CD4-positive, alpha-beta T cell (primary cell): Measurements from ENCODE around the gene GPAT2. TPM values are rescaled to one million over a fixed set of nuclear protein-coding genes. Genes with fewer than 3 reads are reported as not detected.
"Not testable (repeated sequence)": the region's sequence is repeated elsewhere in the genome, so short reads cannot be mapped to it uniquely, and the experiment has no call there.

Experiments
- ATAC-seq: fragments of 200-7000 bp; cut with Tn5 transposase; one replicate; pipeline ENCODE4 v1.10.0; 2022; ENCODE audit warnings: mild to moderate bottlenecking; ENCODE audit not compliant: poor library complexity
- CTCF ChIA-PET: fragments of 350-600 bp; sonication (Branson Sonifier 250); formaldehyde crosslinking; loops from one replicate; lab custom pipeline; 2021; ENCODE audit warnings: antibody characterized with exemption, inconsistent platforms; lab: Charles Lee
- POLR2A ChIA-PET: fragments of 350-600 bp; sonication (Branson Sonifier 250); formaldehyde crosslinking; loops from one replicate; lab custom pipeline; 2021; ENCODE audit warnings: antibody characterized with exemption, inconsistent platforms; lab: Charles Lee
- DNase-seq, 14 experiments: peaks; one replicate each; pipeline ENCODE4 v3.0.0-alpha.2; 2013 to 2020; ENCODE audit warnings: mixed read lengths in 2 of 14
- H3K27ac ChIP-seq, 2 donors: one replicate each; pipeline versions ENCODE4 v1.5.1 to v1.7.0; 2013; ENCODE audit warnings: low read length in 2 of 2, low read depth in 1 of 2, mild to moderate bottlenecking in 1 of 2
- H3K27me3 ChIP-seq, 2 experiments: 1 replicate in 1 of 2; 2 replicates in 1 of 2; pipeline versions ENCODE4 v1.6.1 to v1.7.0; 2013; ENCODE audit warnings: low read length in 2 of 2, control low read depth in 1 of 2, mild to moderate bottlenecking in 1 of 2, moderate library complexity in 1 of 2; ENCODE audit not compliant: insufficient read depth in 2 of 2, control insufficient read depth in 1 of 2
- H3K36me3 ChIP-seq: one replicate; pipeline ENCODE4 v1.6.1; 2013; ENCODE audit warnings: low read length, control low read depth; ENCODE audit not compliant: insufficient read depth
- H3K4me1 ChIP-seq: one replicate; pipeline ENCODE4 v1.6.1; 2013; ENCODE audit warnings: low read length, control low read depth; ENCODE audit not compliant: insufficient read depth
- H3K4me3 ChIP-seq: one replicate; pipeline ENCODE4 v1.5.1; 2013; ENCODE audit warnings: mild to moderate bottlenecking, low read length, moderate library complexity
- H3K9me3 ChIP-seq, 2 experiments: 1 replicate in 1 of 2; 2 replicates in 1 of 2; pipeline versions ENCODE4 v1.6.1 to v1.7.0; 2013; ENCODE audit warnings: low read length in 2 of 2, mild to moderate bottlenecking in 2 of 2, control low read depth in 1 of 2, moderate library complexity in 1 of 2; ENCODE audit not compliant: control insufficient read depth in 1 of 2, insufficient read depth in 1 of 2
- H3K27ac Mint-ChIP-seq: one replicate; pipeline ENCODE4 v1.8.0; 2020; ENCODE audit warnings: mixed read lengths
- H3K27me3 Mint-ChIP-seq: one replicate; pipeline ENCODE4 v1.8.0; 2021; ENCODE audit warnings: mixed read lengths
- H3K36me3 Mint-ChIP-seq: one replicate; pipeline ENCODE4 v1.8.0; 2021; ENCODE audit warnings: low read depth, mixed read lengths
- H3K4me1 Mint-ChIP-seq: one replicate; pipeline ENCODE4 v1.8.0; 2021; ENCODE audit warnings: low read depth, mixed read lengths
- H3K4me3 Mint-ChIP-seq: one replicate; pipeline ENCODE4 v1.8.0; 2020; ENCODE audit warnings: mild to moderate bottlenecking, mixed read lengths
- H3K9me3 Mint-ChIP-seq: one replicate; pipeline ENCODE4 v1.8.0; 2020; ENCODE audit warnings: mixed read lengths
- CTCF ChIP-seq: fragments of 200-600 bp; IDR thresholded peaks from one replicate; pipeline ENCODE4 v1.8.0; 2022; ENCODE audit warnings: antibody characterized with exemption, mild to moderate bottlenecking
- intact Hi-C, 2 experiments: fragments of 100-400 bp; cut with DNase I in 1 of 2; cut with micrococcal nuclease in 1 of 2; formaldehyde crosslinking; loops; one replicate each; pipeline versions ENCODE4 v1.15.1 to v1.9.0; 2023 to 2025; cut with DNase I, micrococcal nuclease
- total RNA-seq, 174 experiments: library from RNA in 2 of 174; stranded (reverse) in 2 of 174; gene quantifications; one replicate each; pipeline ENCODE4 v1.2.3 and lab custom pipeline; 2021 to 2026

The GPAT2 gene
- total RNA-seq, 2 experiments from 2014 or later: 1.3 to 2.0 TPM

GRCh38 chr2:96022701-96023447 lies 11.8 kb downstream of the GPAT2 start:
- H3K27ac ChIP-seq, H3K4me1 ChIP-seq, H3K4me1 Mint-ChIP-seq, H3K9me3 ChIP-seq, H3K4me3 Mint-ChIP-seq, H3K27ac Mint-ChIP-seq, H3K36me3 ChIP-seq, H3K9me3 Mint-ChIP-seq, H3K36me3 Mint-ChIP-seq, H3K27me3 Mint-ChIP-seq, H3K27me3 ChIP-seq, H3K4me3 ChIP-seq: not testable (repeated sequence)
- DNase-seq (peak; percentile 48 to 85 (median 66)), ATAC-seq (peak; percentile 91)
- ChIA-PET POLR2A (interaction anchor here (1.1 kb wide), 1 partner anchor 94 kb away, joined by 3 read pairs; the partner anchor contains the start of gene ADRA2B), CTCF (interaction anchor here (0.6 to 1.7 kb wide), 5 partner anchors 11 to 182 kb away, joined by 3 to 10 read pairs (median 4); partner anchors contain the start of gene ASTL)
- intact Hi-C loops: loop anchor here (10.0 kb wide), 3 partner anchors 92 to 482 kb away; partner anchors contain the start of genes ADRA2B (in 2 of the 2) and NEURL3 (in 1 of the 2)
- TF ChIP-seq CTCF: peak; percentile 74

GRCh38 chr2:96022126-96022525 lies 12.6 kb downstream of the GPAT2 start:
- not testable (repeated sequence) for H3K27me3 Mint-ChIP-seq, H3K4me1 ChIP-seq, H3K36me3 ChIP-seq, H3K27ac ChIP-seq, H3K9me3 Mint-ChIP-seq, ATAC-seq, H3K9me3 ChIP-seq, H3K4me3 Mint-ChIP-seq, H3K4me3 ChIP-seq, H3K36me3 Mint-ChIP-seq, H3K27me3 ChIP-seq, H3K27ac Mint-ChIP-seq, DNase-seq, H3K4me1 Mint-ChIP-seq
- CTCF ChIA-PET: interaction anchor here (0.6 to 1.7 kb wide), 5 partner anchors 10 to 183 kb away, joined by 3 to 10 read pairs (median 4); partner anchors contain the start of gene ASTL
- intact Hi-C loops: loop anchor here (10.0 kb wide), 3 partner anchors 93 to 483 kb away; partner anchors contain the start of genes ADRA2B (in 2 of the 2) and NEURL3 (in 1 of the 2)
- POLR2A ChIA-PET: interaction anchor here (1.1 kb wide), 1 partner anchor 95 kb away, joined by 3 read pairs; the partner anchor contains the start of gene ADRA2B

GRCh38 chr2:96021142-96021541 lies 13.6 kb downstream of the GPAT2 start:
- H3K27me3 Mint-ChIP-seq, DNase-seq, H3K27ac ChIP-seq, H3K9me3 Mint-ChIP-seq, H3K4me1 ChIP-seq, CTCF ChIA-PET, H3K36me3 ChIP-seq, H3K4me3 Mint-ChIP-seq, H3K27ac Mint-ChIP-seq, H3K9me3 ChIP-seq, ATAC-seq, H3K4me3 ChIP-seq, H3K36me3 Mint-ChIP-seq, H3K4me1 Mint-ChIP-seq, H3K27me3 ChIP-seq, POLR2A ChIA-PET: not testable (repeated sequence)
- intact Hi-C loops: loop anchor here (10.0 kb wide), 3 partner anchors 94 to 484 kb away; partner anchors contain the start of genes ADRA2B (in 2 of the 2) and NEURL3 (in 1 of the 2)

- DNase-seq, H3K36me3 ChIP-seq, H3K27me3 Mint-ChIP-seq, H3K9me3 ChIP-seq, CTCF ChIA-PET, H3K4me3 ChIP-seq, H3K4me3 Mint-ChIP-seq, H3K27ac ChIP-seq, H3K27ac Mint-ChIP-seq, H3K4me1 ChIP-seq, H3K4me1 Mint-ChIP-seq, ATAC-seq, H3K27me3 ChIP-seq, H3K9me3 Mint-ChIP-seq, H3K36me3 Mint-ChIP-seq, POLR2A ChIA-PET: not testable (repeated sequence)
- intact Hi-C loops: loop anchor here (10.0 kb wide), 3 partner anchors 95 to 485 kb away; partner anchors contain the start of genes ADRA2B (in 2 of the 2) and NEURL3 (in 1 of the 2)
Measured at GRCh38 chr2:96019909-96020590, 14.7 kb downstream of the GPAT2 start.

GRCh38 chr2:96016321-96016720 lies 18.4 kb downstream of the GPAT2 start:
- H3K27me3 Mint-ChIP-seq, H3K4me3 ChIP-seq, H3K36me3 Mint-ChIP-seq, intact Hi-C loops, POLR2A ChIA-PET, H3K4me1 Mint-ChIP-seq, H3K4me1 ChIP-seq, ATAC-seq, CTCF ChIA-PET, H3K27ac Mint-ChIP-seq, DNase-seq, H3K9me3 ChIP-seq, H3K36me3 ChIP-seq, H3K9me3 Mint-ChIP-seq, H3K4me3 Mint-ChIP-seq, H3K27me3 ChIP-seq, H3K27ac ChIP-seq: not testable (repeated sequence)

GRCh38 chr2:96012792-96013264 lies 21.9 kb downstream of the GPAT2 start:
- H3K27ac Mint-ChIP-seq, H3K36me3 Mint-ChIP-seq, intact Hi-C loops, H3K9me3 Mint-ChIP-seq, H3K9me3 ChIP-seq, H3K36me3 ChIP-seq, H3K27me3 ChIP-seq, H3K4me3 ChIP-seq, H3K27ac ChIP-seq, H3K27me3 Mint-ChIP-seq, ATAC-seq, POLR2A ChIA-PET, DNase-seq: not testable (repeated sequence)
- H3K4me1 ChIP-seq: peaks cover 14% of the 10 kb centered on the region
- Mint-ChIP-seq H3K4me1 (peaks cover 10% of the 10 kb centered on the region), H3K4me3 (peak overlapping the region; percentile 38)
- CTCF ChIA-PET: interaction anchor here (1.1 kb wide), 1 partner anchor 104 kb away, joined by 3 read pairs; no protein-coding TSS in a partner anchor
